Myocyte (in vitro differentiated cells): ENCODE results near the gene HSPB7. TPM values are rescaled to one million over a fixed set of nuclear protein-coding genes. Genes with fewer than 3 reads are reported as not detected.
"Not testable (repeated sequence)": the region's sequence is repeated elsewhere in the genome, so short reads cannot be mapped to it uniquely, and the experiment has no call there.

Source experiments
- DNase-seq: peaks from one replicate; pipeline ENCODE4 v3.0.0-alpha.2; 2012; ENCODE audit warnings: low read depth
- polyA plus RNA-seq: library from polyadenylated mRNA; unstranded; fragments of >200 nt; gene quantifications from one replicate; pipeline ENCODE4 v1.2.1, GENCODE V29; 2012; ENCODE audit warnings: missing spikeins
- total RNA-seq: library from RNA; depleted of rRNA; stranded (reverse); fragments of >200 nt; gene quantifications from 2 replicates; pipeline ENCODE4 v1.2.3, GENCODE V29; 2014

HSPB7 gene
- total RNA-seq, result 38.7 and 94.0 TPM in 2 replicates
- polyA plus RNA-seq, result 95.5 TPM

GRCh38 chr1:16017461-16018303 is at the start of gene HSPB7:
Gene HSPB7, minus strand, starts transcription at chr1:16018043. Its CDS starts 80 bp downstream, at chr1:16017963.
- peak; percentile 98 for DNase-seq

GRCh38 chr1:16067127-16067768 is 49.4 kb upstream of the HSPB7 start:
- peak; percentile 94 for DNase-seq

GRCh38 chr1:16066245-16066644 is 48.4 kb upstream of the HSPB7 start:
- DNase-seq, result no peak

GRCh38 chr1:16065269-16065576 is 47.4 kb upstream of the HSPB7 start:
- DNase-seq, result no peak

- no peak for DNase-seq
Measured at GRCh38 chr1:16064536-16065268, 46.9 kb upstream of the HSPB7 start.

- no peak for DNase-seq
Measured at GRCh38 chr1:16063921-16064320, 46.1 kb upstream of the HSPB7 start.

GRCh38 chr1:16063226-16063829 is 45.5 kb upstream of the HSPB7 start:
- DNase-seq, result no peak

GRCh38 chr1:16062687-16063075 is 44.8 kb upstream of the HSPB7 start:
- not testable (repeated sequence) for DNase-seq

- not testable (repeated sequence) for DNase-seq
Measured at GRCh38 chr1:16061989-16062686, 44.3 kb upstream of the HSPB7 start.

GRCh38 chr1:16061266-16061665 is 43.4 kb upstream of the HSPB7 start:
- no peak for DNase-seq

GRCh38 chr1:16058394-16059120 is 40.7 kb upstream of the HSPB7 start:
- not testable (repeated sequence) for DNase-seq

- not testable (repeated sequence) for DNase-seq
Measured at GRCh38 chr1:16057314-16057915, 39.6 kb upstream of the HSPB7 start.

- DNase-seq, result not testable (repeated sequence)
Measured at GRCh38 chr1:16056521-16056912, 38.7 kb upstream of the HSPB7 start.

GRCh38 chr1:16055613-16056520 is 38.0 kb upstream of the HSPB7 start:
- peak; percentile 76 for DNase-seq

- DNase-seq, result no peak
Measured at GRCh38 chr1:16054598-16055540, 37.0 kb upstream of the HSPB7 start.

GRCh38 chr1:16053781-16054502 is 36.1 kb upstream of the HSPB7 start:
- no peak for DNase-seq

GRCh38 chr1:16051949-16052348 is 34.1 kb upstream of the HSPB7 start:
- DNase-seq, result not testable (repeated sequence)
